ENCODE results near the gene NBEAL2.

DNA sequence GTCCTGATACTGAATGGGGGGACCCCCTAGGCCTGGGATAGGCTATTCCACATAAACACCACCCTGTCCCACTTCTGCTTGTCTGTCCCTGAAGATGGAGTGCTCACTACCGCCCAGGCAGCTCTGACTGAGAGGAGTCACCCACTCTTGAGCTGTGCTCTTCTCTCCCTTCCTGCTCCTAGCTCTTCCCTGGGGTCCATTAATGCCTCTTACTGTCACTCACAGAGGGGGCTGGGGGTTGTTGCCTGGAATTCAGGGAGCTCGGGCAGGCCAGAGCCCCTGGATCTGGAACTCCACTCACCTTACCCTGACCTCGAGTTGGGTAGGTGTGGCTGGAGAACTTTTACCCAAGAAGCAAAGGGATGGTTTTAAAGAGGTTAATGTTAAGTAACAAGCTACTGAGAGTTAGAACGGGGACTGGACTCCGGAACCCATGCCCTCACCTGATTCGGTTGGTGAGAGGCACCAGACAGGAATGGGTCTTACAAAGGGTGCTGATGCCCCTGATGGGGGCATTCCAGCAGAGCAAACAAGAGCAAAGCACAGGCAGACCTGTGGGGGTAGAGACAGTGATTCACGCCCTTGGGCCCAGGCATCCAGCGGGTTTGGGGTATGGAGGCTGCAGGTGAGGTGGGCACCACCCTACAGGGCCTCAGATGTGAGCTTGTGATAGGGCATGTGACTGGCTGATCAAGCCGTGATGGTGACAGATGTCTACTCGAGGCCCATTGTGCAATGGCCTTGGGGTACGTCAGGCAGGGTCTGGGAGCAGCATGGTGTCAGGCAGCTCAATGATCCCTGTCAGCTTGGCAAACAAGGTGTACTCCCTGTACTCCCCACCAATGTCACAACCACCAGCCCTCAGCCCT is 5.4 kb downstream of the NBEAL2 start:
- TF ChIP-seq EZH2 (IDR thresholded peaks at IDR 0.05) (no peak), POLR2AphosphoS5 (IDR thresholded peaks at IDR 0.05; ENCODE audit: borderline replicate concordance, low read depth, low read length) (no peak), FOXP2 (optimal IDR thresholded peaks at IDR 0.05; ENCODE audit: control extremely low read depth, extremely low read length, insufficient read depth) (no peak)
